ENCODE measurements around the gene THSD4. TPM values are rescaled to one million over a fixed set of nuclear protein-coding genes. Genes with fewer than 3 reads are reported as not detected.

The THSD4 gene
- total and polyA plus RNA-seq, 2 of the 4 experiments (the other 2 are of a cell fraction) = 25.5 to 31.1 TPM

GRCh38 chr15:71312194-71312708, 197.0 kb downstream of the THSD4 start:
- H4K91ac ChIP-seq (ENCODE audit: insufficient read depth, low read depth, low read length) = peak overlapping the region; percentile 86
- WGBS, 2 experiments (ENCODE audit: extremely low coverage in 2 of 2, insufficient read length in 1 of 2) = 96% methylated on average over 4 of the region's 8 CpGs; no CpG with 5 or more reads in 1 of the 2 experiments
- DNase-seq = no peak
- no peak overlapping the region for H3K56ac ChIP-seq (ENCODE audit: extremely low read depth, insufficient read depth, low read length)
- no TSS peak for BruUV-seq (replicated peaks)
- peak overlapping the region; percentile 87 for H3K27ac ChIP-seq (ENCODE audit: insufficient read depth, low read length)
- no peak overlapping the region for H3K4me3 ChIP-seq (ENCODE audit: insufficient read depth, low read depth, low read length)
- in situ Hi-C loops (cut with MboI; ENCODE audit: low sequenced_read_pairs) = no loop called here
- ChIA-PET CTCF (no interaction called here), POLR2A (ENCODE audit: unreplicated experiment) (no interaction called here)
- TF ChIP-seq USF2 (IDR thresholded peaks at IDR 0.05; ENCODE audit: low read depth, low read length) (no peak), RAD21 (IDR thresholded peaks at IDR 0.05; ENCODE audit: low read length) (no peak), RCOR1 (IDR thresholded peaks at IDR 0.05; ENCODE audit: insufficient replicate concordance, low read length) (no peak), POLR2A (IDR thresholded peaks at IDR 0.05; ENCODE audit: low read depth, low read length) (no peak), CHD1 (IDR thresholded peaks at IDR 0.05; ENCODE audit: low read depth, low read length) (no peak), BHLHE40 (IDR thresholded peaks at IDR 0.05; ENCODE audit: low read depth, low read length) (no peak), NFE2L2 (IDR thresholded peaks at IDR 0.05; ENCODE audit: low read depth, low read length) (no peak), MAZ (IDR thresholded peaks at IDR 0.05; ENCODE audit: borderline replicate concordance, low read depth, low read length) (no peak), MAFK (IDR thresholded peaks at IDR 0.05; ENCODE audit: low read depth, low read length) (no peak), RFX5 (IDR thresholded peaks at IDR 0.05; ENCODE audit: low read depth, low read length) (no peak), FOS (IDR thresholded peaks at IDR 0.05; ENCODE audit: low read depth, low read length) (no peak), MXI1 (IDR thresholded peaks at IDR 0.05; ENCODE audit: borderline replicate concordance, low read depth, low read length) (no peak), CEBPB (IDR thresholded peaks at IDR 0.05; ENCODE audit: low read depth, low read length) (no peak), ELK1 (IDR thresholded peaks at IDR 0.05; ENCODE audit: borderline replicate concordance, low read depth, low read length) (no peak), CTCF (conservative IDR thresholded peaks at IDR 0.05; ENCODE audit: low read depth, low read length) (no peak)
- H3K23ac ChIP-seq (ENCODE audit: low read depth, low read length) = peak overlapping the region; percentile 34; the same call in 1 of the 2 replicates
- peak overlapping the region; percentile 67 for H3K4ac ChIP-seq (ENCODE audit: low read depth, low read length)
- H2BK20ac ChIP-seq (ENCODE audit: low read depth, low read length) = peak overlapping the region; percentile 83
- H3K18ac ChIP-seq (ENCODE audit: low read depth, low read length) = peak overlapping the region; percentile 46
- H3K14ac ChIP-seq (replicated peaks; ENCODE audit: low read depth, low read length) = peak overlapping the region; percentile 31
- H4K20me1 ChIP-seq (ENCODE audit: insufficient read depth, low read length) = no peaks in the 10 kb centered on the region
- peak overlapping the region; percentile 72 to 84 for H4K8ac ChIP-seq (ENCODE audit: low read depth in 2 of 2, low read length in 2 of 2)
- H4K5ac ChIP-seq (ENCODE audit: low read depth, low read length) = peak overlapping the region; percentile 61
- no peak overlapping the region for H3K4me2 ChIP-seq (ENCODE audit: low read depth, low read length)
- H3K79me1 ChIP-seq (ENCODE audit: low read depth in 1 of 2, low read length in 2 of 2) = peaks cover 18 to 57% of the 10 kb centered on the region in 2 experiments
- dilution Hi-C loops (cut with HindIII; ENCODE audit: low sequenced_read_pairs, unreplicated experiment) = no loop called here
- H3K9ac ChIP-seq (ENCODE audit: low read depth, low read length) = no peak overlapping the region
- peaks cover 24% of the 10 kb centered on the region for H3K4me1 ChIP-seq (ENCODE audit: control insufficient read depth, insufficient read depth, low read length)
- H3K36me3 ChIP-seq (ENCODE audit: control insufficient read depth, insufficient read depth, low read length) = no peaks in the 10 kb centered on the region; the same call in 1 of the 2 replicates
- peak overlapping the region; percentile 89 for H2BK120ac ChIP-seq (ENCODE audit: low read depth, low read length)
- no peaks in the 10 kb centered on the region for H3K27me3 ChIP-seq (ENCODE audit: control insufficient read depth, insufficient read depth, low read length)
- peak overlapping the region; percentile 94 for H2AK5ac ChIP-seq (ENCODE audit: low read depth, low read length)
- H3K9me3 ChIP-seq (ENCODE audit: control insufficient read depth, insufficient read depth, low read length) = no peaks in the 10 kb centered on the region; the same call in 1 of the 2 replicates
- H2AFZ ChIP-seq (replicated peaks; ENCODE audit: low read length, poor library complexity) = no peak overlapping the region
- H2AK9ac ChIP-seq (replicated peaks; ENCODE audit: low read depth, low read length, poor library complexity) = no peak overlapping the region
- intact Hi-C loops (cut with micrococcal nuclease) = no loop called here
- ATAC-seq (ENCODE audit: low read depth) = no peak
- peak overlapping the region; percentile 89; the same call in 1 of the 3 replicates for H2BK15ac ChIP-seq (ENCODE audit: low read depth, low read length)
- H3K9me1 ChIP-seq (ENCODE audit: insufficient read depth, low read length) = peaks cover 18% of the 10 kb centered on the region
- H2BK5ac ChIP-seq (ENCODE audit: low read depth, low read length, poor library complexity, severe bottlenecking) = peak overlapping the region; percentile 99

Measured in IMR-90 (cell line).